K562 (cell line): ENCODE data around the gene SIRT7. TPM values are rescaled to one million over a fixed set of nuclear protein-coding genes. Genes with fewer than 3 reads are reported as not detected.

Experiments used
- BCOR ChIP-seq: fragments of 450-650 bp; IDR thresholded peaks from 2 replicates; pipeline ENCODE4 v1.6.1; 2016
- FOXM1 ChIP-seq, 2 experiments: fragments of 450-650 bp in 1 of 2; sonication (generic) in 1 of 2; formaldehyde crosslinking in 1 of 2; IDR thresholded peaks; 2 replicates each; pipeline versions ENCODE4 v1.6.1 to v1.9.0; 2017 to 2022; ENCODE audit warnings: low read depth in 2 of 2, mild to moderate bottlenecking in 2 of 2, missing genetic modification reagents in 1 of 2, moderate library complexity in 1 of 2
- HMG20B ChIP-seq: fragments of 250-450 bp; sonication (Bioruptor Pico); IDR thresholded peaks from 2 replicates; pipeline ENCODE4 v1.5.0; 2021; ENCODE audit warnings: mild to moderate bottlenecking
- MCM7 ChIP-seq, 2 experiments: fragments of 450-650 bp; IDR thresholded peaks; 2 replicates each; pipeline ENCODE4 v1.6.1; 2016 to 2018
- MED1 ChIP-seq: sonication (generic); formaldehyde crosslinking; IDR thresholded peaks from 2 replicates; pipeline ENCODE4 v1.8.1; 2023; ENCODE audit warnings: missing genetic modification reagents, borderline replicate concordance
- NEUROD1 ChIP-seq: fragments of 150-350 bp; IDR thresholded peaks from 2 replicates; pipeline ENCODE4 v1.6.1; 2014; ENCODE audit warnings: borderline replicate concordance, low read length, low read depth; ENCODE audit not compliant: partially characterized antibody
- RBM22 ChIP-seq: fragments of 200-400 bp; formaldehyde crosslinking; IDR thresholded peaks from 2 replicates; pipeline ENCODE4 v1.6.1; 2018; ENCODE audit warnings: low read length, low read depth; ENCODE audit not compliant: poor library complexity, severe bottlenecking
- SRF ChIP-seq, 2 experiments: fragments of 250-450, 450-650 bp in 1 of 2; sonication (Bioruptor Pico) in 1 of 2; sonication (generic) in 1 of 2; formaldehyde crosslinking; IDR thresholded peaks; 2 replicates each; pipeline versions ENCODE4 v1.5.0 to v1.5.1; 2020 to 2022; ENCODE audit warnings: mild to moderate bottlenecking in 1 of 2, missing genetic modification reagents in 1 of 2
- SRSF9 ChIP-seq: fragments of 200-400 bp; formaldehyde crosslinking; IDR thresholded peaks from 2 replicates; pipeline ENCODE4 v1.6.1; 2017; ENCODE audit warnings: low read depth, low read length, borderline replicate concordance
- TARDBP ChIP-seq: fragments of 450-650 bp; IDR thresholded peaks from 2 replicates; pipeline ENCODE4 v1.6.1; 2016
- TCF3 ChIP-seq: sonication (generic); formaldehyde crosslinking; IDR thresholded peaks from 2 replicates; pipeline ENCODE4 v1.4.0; 2020; ENCODE audit warnings: mild to moderate bottlenecking, missing genetic modification reagents
- TSC22D4 ChIP-seq: fragments of 450-650 bp; IDR thresholded peaks from 2 replicates; pipeline ENCODE4 v1.6.1; 2016; ENCODE audit warnings: missing genetic modification characterization, missing biosample characterization, control low read depth
- ZNF121 ChIP-seq: sonication (generic); formaldehyde crosslinking; conservative IDR thresholded peaks from 2 replicates; pipeline ENCODE4 v1.8.0; 2022; ENCODE audit warnings: missing genetic modification reagents
- ZNF507 ChIP-seq: conservative IDR thresholded peaks from 2 replicates; pipeline ENCODE4 v1.6.1; 2017; ENCODE audit warnings: missing genetic modification characterization, missing compliant biosample characterization
- ZNF76 ChIP-seq: fragments of 250-450 bp; sonication (Bioruptor Pico); IDR thresholded peaks from 2 replicates; pipeline ENCODE4 v1.4.0; 2020; ENCODE audit warnings: mild to moderate bottlenecking, moderate library complexity, borderline replicate concordance
- ZNF830 ChIP-seq: fragments of 250-450 bp; sonication (Bioruptor Pico); IDR thresholded peaks from 2 replicates; pipeline ENCODE4 v1.5.0; 2021; ENCODE audit warnings: mild to moderate bottlenecking
- polyA plus RNA-seq, 8 experiments: library from polyadenylated mRNA; depleted of rRNA in 4 of 8; stranded (reverse) in 5 of 8; unstranded in 3 of 8; fragments of >200 nt; fragmentation: Nextera tagmentation in 2 of 8; fragmentation: Illumina TruSeq in 1 of 8; extraction: Ambion mirVana in 2 of 8; extraction: Trizol in 1 of 8; gene quantifications; 2 replicates each; pipeline versions ENCODE4 v1.2.1 to v1.2.3, GENCODE V29; 2011 to 2014; ENCODE audit warnings: inconsistent platforms in 1 of 8, missing spikeins in 1 of 8
- total RNA-seq, 7 experiments: library from RNA; depleted of rRNA in 6 of 7; stranded (reverse); fragments of >200 nt in 6 of 7; fragmentation: Illumina TruSeq in 2 of 7; extraction: Trizol in 2 of 7; gene quantifications; 2 replicates each; pipeline versions ENCODE4 v1.2.1 to v1.2.3, GENCODE V29; 2011 to 2021; ENCODE audit warnings: low replicate concordance in 1 of 7
- TF ChIP-seq, protein P1 (sequence below): fragments of 250-450 bp; sonication (Bioruptor Pico); IDR thresholded peaks from 2 replicates; pipeline ENCODE4 v1.5.0; 2021; ENCODE audit warnings: mild to moderate bottlenecking, borderline replicate concordance
- TF ChIP-seq, protein P2 (sequence below): fragments of 450-650 bp; IDR thresholded peaks from 2 replicates; pipeline ENCODE4 v1.6.1; 2014; ENCODE audit warnings: low read depth, mild to moderate bottlenecking, moderate library complexity, borderline replicate concordance
- TF ChIP-seq, protein P3 (sequence below): fragments of 250-450 bp; sonication (Bioruptor Pico); IDR thresholded peaks from 2 replicates; pipeline ENCODE4 v1.6.1; 2021; ENCODE audit warnings: mild to moderate bottlenecking
- TF ChIP-seq, protein P4 (sequence below): sonication (generic); formaldehyde crosslinking; IDR thresholded peaks from 2 replicates; pipeline ENCODE4 v1.8.0; 2022; ENCODE audit warnings: mild to moderate bottlenecking, low read depth, missing genetic modification reagents
- TF ChIP-seq, protein P5 (sequence below): fragments of 250-450 bp; sonication (Bioruptor Pico); IDR thresholded peaks from 2 replicates; pipeline ENCODE4 v1.8.0; 2022; ENCODE audit warnings: inconsistent platforms, mild to moderate bottlenecking, moderate library complexity, borderline replicate concordance

Gene SIRT7
- total and polyA plus RNA-seq, 9 of the 15 experiments (the other 6 are each of a cell fraction or from before 2014, with no cell fraction given) = 1.6 to 54.8 (median 20.3) TPM

DNA sequence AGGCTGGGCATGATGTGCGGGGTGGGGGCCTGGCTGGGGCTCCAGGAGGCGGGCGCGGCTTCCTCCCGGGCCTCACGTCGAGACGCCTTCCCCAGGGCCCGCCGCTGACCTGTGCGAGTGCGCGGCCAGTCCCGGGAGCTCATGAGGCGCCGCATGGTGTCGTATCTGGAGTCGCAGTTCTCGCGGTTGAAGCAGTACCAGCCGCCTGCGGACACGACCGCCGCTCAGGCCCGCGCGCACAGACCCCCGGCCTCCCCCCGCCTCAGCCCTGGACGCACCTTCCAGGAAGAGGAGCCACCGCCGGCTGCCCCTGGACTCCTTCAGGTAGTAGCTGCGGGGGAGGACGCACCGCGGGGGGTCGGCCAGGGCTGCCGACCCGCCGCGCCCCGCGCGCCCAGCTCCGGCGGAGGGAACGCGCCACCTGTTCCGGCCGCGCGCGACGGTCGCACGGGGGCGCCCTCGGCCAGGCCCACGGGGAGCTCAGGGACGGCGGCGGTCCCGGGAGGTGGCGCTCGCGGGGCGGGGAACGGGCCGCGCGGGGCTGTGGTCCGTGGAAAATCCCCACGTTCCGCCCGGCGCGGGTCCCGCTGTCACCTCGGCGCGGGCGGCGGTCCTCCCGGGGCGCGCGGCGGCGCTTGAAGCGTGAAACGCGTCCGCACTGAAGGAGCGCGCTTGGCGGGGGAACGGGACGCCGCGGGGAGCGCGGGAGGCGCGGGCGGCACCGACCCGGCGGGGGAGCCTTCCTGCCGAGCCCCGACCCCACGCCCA, 41.6 kb upstream of the SIRT7 start (continued):
- TF ChIP-seq, protein P1, sequence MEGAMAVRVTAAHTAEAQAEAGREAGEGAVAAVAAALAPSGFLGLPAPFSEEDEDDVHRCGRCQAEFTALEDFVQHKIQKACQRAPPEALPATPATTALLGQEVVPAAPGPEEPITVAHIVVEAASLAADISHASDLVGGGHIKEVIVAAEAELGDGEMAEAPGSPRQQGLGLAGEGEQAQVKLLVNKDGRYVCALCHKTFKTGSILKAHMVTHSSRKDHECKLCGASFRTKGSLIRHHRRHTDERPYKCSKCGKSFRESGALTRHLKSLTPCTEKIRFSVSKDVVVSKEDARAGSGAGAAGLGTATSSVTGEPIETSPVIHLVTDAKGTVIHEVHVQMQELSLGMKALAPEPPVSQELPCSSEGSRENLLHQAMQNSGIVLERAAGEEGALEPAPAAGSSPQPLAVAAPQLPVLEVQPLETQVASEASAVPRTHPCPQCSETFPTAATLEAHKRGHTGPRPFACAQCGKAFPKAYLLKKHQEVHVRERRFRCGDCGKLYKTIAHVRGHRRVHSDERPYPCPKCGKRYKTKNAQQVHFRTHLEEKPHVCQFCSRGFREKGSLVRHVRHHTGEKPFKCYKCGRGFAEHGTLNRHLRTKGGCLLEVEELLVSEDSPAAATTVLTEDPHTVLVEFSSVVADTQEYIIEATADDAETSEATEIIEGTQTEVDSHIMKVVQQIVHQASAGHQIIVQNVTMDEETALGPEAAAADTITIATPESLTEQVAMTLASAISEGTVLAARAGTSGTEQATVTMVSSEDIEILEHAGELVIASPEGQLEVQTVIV (CRISPR knock-in tag) = no peak
- TF ChIP-seq TCF3 (CRISPR knock-in tag) (0 out of 2 replicates have a peak, but pooled peaks have one; percentile 9), ZNF507 (no peak), ZNF830 (CRISPR knock-in tag) (no peak), TARDBP (peak; percentile 89; the same call in 1 of the 2 replicates), MED1 (CRISPR knock-in tag) (no peak; the same call in 1 of the 2 replicates), SRSF9 (no peak), RBM22 (no peak), BCOR (no peak), TSC22D4 (tag) (no peak), SRF (CRISPR knock-in tag; IDR thresholded peaks at IDR 0.05) (no peak), MCM7 (IDR thresholded peaks at IDR 0.05) (no peak), NEUROD1 (no peak), FOXM1 (IDR thresholded peaks at IDR 0.05; ENCODE audit: low read depth) (no peak), FOXM1 (CRISPR knock-in tag; IDR thresholded peaks at IDR 0.05; ENCODE audit: low read depth) (no peak), HMG20B (CRISPR knock-in tag) (no peak), ZNF76 (no peak), ZNF121 (CRISPR knock-in tag) (peak; percentile 64)
- TF ChIP-seq, protein P2, sequence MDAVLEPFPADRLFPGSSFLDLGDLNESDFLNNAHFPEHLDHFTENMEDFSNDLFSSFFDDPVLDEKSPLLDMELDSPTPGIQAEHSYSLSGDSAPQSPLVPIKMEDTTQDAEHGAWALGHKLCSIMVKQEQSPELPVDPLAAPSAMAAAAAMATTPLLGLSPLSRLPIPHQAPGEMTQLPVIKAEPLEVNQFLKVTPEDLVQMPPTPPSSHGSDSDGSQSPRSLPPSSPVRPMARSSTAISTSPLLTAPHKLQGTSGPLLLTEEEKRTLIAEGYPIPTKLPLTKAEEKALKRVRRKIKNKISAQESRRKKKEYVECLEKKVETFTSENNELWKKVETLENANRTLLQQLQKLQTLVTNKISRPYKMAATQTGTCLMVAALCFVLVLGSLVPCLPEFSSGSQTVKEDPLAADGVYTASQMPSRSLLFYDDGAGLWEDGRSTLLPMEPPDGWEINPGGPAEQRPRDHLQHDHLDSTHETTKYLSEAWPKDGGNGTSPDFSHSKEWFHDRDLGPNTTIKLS = peak; percentile 46; the same call in 1 of the 2 replicates
- TF ChIP-seq, protein P3, sequence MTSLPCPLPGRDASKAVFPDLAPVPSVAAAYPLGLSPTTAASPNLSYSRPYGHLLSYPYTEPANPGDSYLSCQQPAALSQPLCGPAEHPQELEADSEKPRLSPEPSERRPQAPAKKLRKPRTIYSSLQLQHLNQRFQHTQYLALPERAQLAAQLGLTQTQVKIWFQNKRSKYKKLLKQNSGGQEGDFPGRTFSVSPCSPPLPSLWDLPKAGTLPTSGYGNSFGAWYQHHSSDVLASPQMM (CRISPR knock-in tag) = no peak
- TF ChIP-seq, protein P4, sequence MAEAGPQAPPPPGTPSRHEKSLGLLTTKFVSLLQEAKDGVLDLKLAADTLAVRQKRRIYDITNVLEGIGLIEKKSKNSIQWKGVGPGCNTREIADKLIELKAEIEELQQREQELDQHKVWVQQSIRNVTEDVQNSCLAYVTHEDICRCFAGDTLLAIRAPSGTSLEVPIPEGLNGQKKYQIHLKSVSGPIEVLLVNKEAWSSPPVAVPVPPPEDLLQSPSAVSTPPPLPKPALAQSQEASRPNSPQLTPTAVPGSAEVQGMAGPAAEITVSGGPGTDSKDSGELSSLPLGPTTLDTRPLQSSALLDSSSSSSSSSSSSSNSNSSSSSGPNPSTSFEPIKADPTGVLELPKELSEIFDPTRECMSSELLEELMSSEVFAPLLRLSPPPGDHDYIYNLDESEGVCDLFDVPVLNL (CRISPR knock-in tag) = no peak
- TF ChIP-seq, protein P5, sequence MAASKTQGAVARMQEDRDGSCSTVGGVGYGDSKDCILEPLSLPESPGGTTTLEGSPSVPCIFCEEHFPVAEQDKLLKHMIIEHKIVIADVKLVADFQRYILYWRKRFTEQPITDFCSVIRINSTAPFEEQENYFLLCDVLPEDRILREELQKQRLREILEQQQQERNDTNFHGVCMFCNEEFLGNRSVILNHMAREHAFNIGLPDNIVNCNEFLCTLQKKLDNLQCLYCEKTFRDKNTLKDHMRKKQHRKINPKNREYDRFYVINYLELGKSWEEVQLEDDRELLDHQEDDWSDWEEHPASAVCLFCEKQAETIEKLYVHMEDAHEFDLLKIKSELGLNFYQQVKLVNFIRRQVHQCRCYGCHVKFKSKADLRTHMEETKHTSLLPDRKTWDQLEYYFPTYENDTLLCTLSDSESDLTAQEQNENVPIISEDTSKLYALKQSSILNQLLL (CRISPR knock-in tag) = no peak
